HCT116 (cell line): ENCODE measurements around the gene BCKDK. TPM values are rescaled to one million over a fixed set of nuclear protein-coding genes. Genes with fewer than 3 reads are reported as not detected.
A peak's percentile ranks its signal among the peaks of the same experiment; 100 is the strongest.

Experiments used
- ATAC-seq: fragments of 200-7000 bp; cut with Tn5 transposase; 2 replicates; pipeline ENCODE4 v1.9.1; 2020; ENCODE audit warnings: mild to moderate bottlenecking, moderate library complexity
- BruUV-seq: library from RNA; stranded (reverse); fragments of 400-500 nt; replicated peaks from 2 replicates; lab custom pipeline; 2021; lab: Mats Ljungman, UMichigan
- CTCF ChIA-PET: fragments of 300-600 bp; sonication (Branson Sonifier 250); formaldehyde crosslinking; loops from one replicate; lab custom pipeline; 2021; ENCODE audit warnings: antibody characterized with exemption; lab: Charles Lee
- POLR2A ChIA-PET: fragments of 300-600, 350-600 bp; sonication (Branson Sonifier 250); formaldehyde crosslinking; loops from one replicate; lab custom pipeline; 2021; ENCODE audit warnings: antibody characterized with exemption; lab: Charles Lee
- RAD21 ChIA-PET, 2 experiments: fragments of 300-600 bp; sonication (Branson Sonifier 250); formaldehyde crosslinking; loops; one replicate each; lab custom pipeline; 2023; ENCODE audit warnings: low total read pairs in 2 of 2; ENCODE audit not compliant: uncharacterized antibody in 2 of 2, unreplicated experiment in 2 of 2, low non-redundant PET in 1 of 2; lab: Charles Lee
- DNase-seq: peaks from one replicate; pipeline ENCODE4 v3.0.0-alpha.2; 2010; ENCODE audit warnings: low read depth, low spot score
- H2AFZ ChIP-seq: fragments of 200-600 bp; shearing (Covaris generic), sonication (generic); 2 replicates; pipeline ENCODE4 v1.6.1; 2017; ENCODE audit warnings: low read depth, mixed run types, mixed read lengths, antibody characterized with exemption, low read length; ENCODE audit not compliant: poor library complexity, severe bottlenecking
- H3K27ac ChIP-seq: 2 replicates; pipeline ENCODE4 v1.5.1; 2012; ENCODE audit warnings: low read depth, low read length
- H3K27me3 ChIP-seq: fragments of 200-600 bp; sonication (generic); 2 replicates; pipeline ENCODE4 v1.6.1; 2016; ENCODE audit warnings: mixed run types, low read length, mixed read lengths; ENCODE audit not compliant: insufficient read depth
- H3K36me3 ChIP-seq, 2 experiments: fragments of 200-500 bp in 1 of 2; fragments of 200-600 bp in 1 of 2; sonication (Bioruptor generic) in 1 of 2; sonication (generic) in 1 of 2; 2 replicates each; pipeline versions ENCODE4 v1.5.1 to v1.6.1; 2014 to 2016; ENCODE audit warnings: low read length in 2 of 2, inconsistent platforms in 1 of 2, mixed read lengths in 1 of 2, mixed run types in 1 of 2; ENCODE audit not compliant: insufficient read depth in 2 of 2, control insufficient read depth in 1 of 2
- H3K4me1 ChIP-seq, 2 experiments: fragments of 200-600 bp in 1 of 2; sonication (generic) in 1 of 2; 2 replicates each; pipeline versions ENCODE4 v1.5.1 to v1.6.1; 2012 to 2017; ENCODE audit warnings: low read length in 2 of 2, inconsistent platforms in 1 of 2, mild to moderate bottlenecking in 1 of 2, mixed read lengths in 1 of 2, mixed run types in 1 of 2, moderate library complexity in 1 of 2; ENCODE audit not compliant: insufficient read depth in 2 of 2, control insufficient read depth in 1 of 2
- H3K4me2 ChIP-seq: fragments of 200-600 bp; sonication (generic); 2 replicates; pipeline ENCODE4 v1.6.1; 2017; ENCODE audit warnings: mixed run types, low read length, mixed read lengths
- H3K4me3 ChIP-seq, 2 experiments: fragments of 200-600 bp in 1 of 2; sonication (generic) in 1 of 2; replicated peaks in 1 of 2; 2 replicates each; pipeline ENCODE4 v1.5.1; 2011 to 2016; ENCODE audit warnings: low read length in 2 of 2, control low read depth in 1 of 2, low read depth in 1 of 2, mild to moderate bottlenecking in 1 of 2, mixed read lengths in 1 of 2, mixed run types in 1 of 2
- H3K79me2 ChIP-seq: fragments of 200-600 bp; sonication (generic); 2 replicates; pipeline ENCODE4 v1.6.1; 2017; ENCODE audit warnings: mild to moderate bottlenecking, mixed run types, low read length, moderate library complexity, mixed read lengths; ENCODE audit not compliant: insufficient read depth
- H3K9ac ChIP-seq: fragments of 200-600 bp; sonication (generic); 2 replicates; pipeline ENCODE4 v1.6.1; 2016; ENCODE audit warnings: low read length, mixed read lengths
- H3K9me2 ChIP-seq: fragments of 200-600 bp; sonication (generic), shearing (Covaris generic); 2 replicates; pipeline ENCODE4 v1.6.1; 2017; ENCODE audit warnings: mixed run types, mild to moderate bottlenecking, moderate library complexity; ENCODE audit not compliant: insufficient read depth
- H3K9me3 ChIP-seq, 2 experiments: fragments of 200-500 bp in 1 of 2; fragments of 200-600 bp in 1 of 2; sonication (Bioruptor generic) in 1 of 2; sonication (generic) in 1 of 2; 2 replicates each; pipeline ENCODE4 v1.6.1; 2014 to 2017; ENCODE audit warnings: low read length in 2 of 2, mixed read lengths in 2 of 2, inconsistent platforms in 1 of 2, low read depth in 1 of 2, mild to moderate bottlenecking in 1 of 2, mixed run types in 1 of 2, moderate library complexity in 1 of 2; ENCODE audit not compliant: control insufficient read depth in 1 of 2, insufficient read depth in 1 of 2
- H4K20me1 ChIP-seq: fragments of 200-600 bp; sonication (generic), shearing (Covaris generic); 2 replicates; pipeline ENCODE4 v1.6.1; 2017; ENCODE audit warnings: mixed run types, mild to moderate bottlenecking, moderate library complexity; ENCODE audit not compliant: insufficient read depth
- ELF1 ChIP-seq: IDR thresholded peaks from 2 replicates; pipeline ENCODE4 v1.6.1; 2012; ENCODE audit warnings: low read depth, borderline replicate concordance
- POLR2AphosphoS5 ChIP-seq: IDR thresholded peaks from 2 replicates; pipeline ENCODE4 v1.6.1; 2011; ENCODE audit warnings: mild to moderate bottlenecking, low read depth, low read length, moderate library complexity
- SIN3A ChIP-seq: IDR thresholded peaks from 2 replicates; pipeline ENCODE4 v1.6.1; 2012; ENCODE audit warnings: low read depth
- intact Hi-C: fragments of 100-400 bp; cut with micrococcal nuclease; formaldehyde crosslinking; loops from 2 replicates; pipeline ENCODE4 v1.10.0; 2022
- total RNA-seq: library from RNA; stranded (reverse); gene quantifications from one replicate; pipeline ENCODE4 v1.2.1, GENCODE V29; 2021; ENCODE audit not compliant: unreplicated experiment
- TF ChIP-seq, protein P1 (sequence below), 3 experiments: fragments of 200-600 bp in 1 of 3; sonication (generic) in 1 of 3; IDR thresholded peaks in 2 of 3; conservative IDR thresholded peaks in 1 of 3; 2 replicates each; pipeline ENCODE4 v1.5.1; 2012 to 2017; ENCODE audit warnings: low read depth in 2 of 3, low read length in 2 of 3, antibody characterized with exemption in 1 of 3, borderline replicate concordance in 1 of 3, control low read depth in 1 of 3, mild to moderate bottlenecking in 1 of 3, mixed read lengths in 1 of 3, mixed run types in 1 of 3, moderate library complexity in 1 of 3; ENCODE audit not compliant: insufficient read depth in 1 of 3

BCKDK gene
- total RNA-seq, 1 experiment from 2014 or later: 60.7 TPM

DNA sequence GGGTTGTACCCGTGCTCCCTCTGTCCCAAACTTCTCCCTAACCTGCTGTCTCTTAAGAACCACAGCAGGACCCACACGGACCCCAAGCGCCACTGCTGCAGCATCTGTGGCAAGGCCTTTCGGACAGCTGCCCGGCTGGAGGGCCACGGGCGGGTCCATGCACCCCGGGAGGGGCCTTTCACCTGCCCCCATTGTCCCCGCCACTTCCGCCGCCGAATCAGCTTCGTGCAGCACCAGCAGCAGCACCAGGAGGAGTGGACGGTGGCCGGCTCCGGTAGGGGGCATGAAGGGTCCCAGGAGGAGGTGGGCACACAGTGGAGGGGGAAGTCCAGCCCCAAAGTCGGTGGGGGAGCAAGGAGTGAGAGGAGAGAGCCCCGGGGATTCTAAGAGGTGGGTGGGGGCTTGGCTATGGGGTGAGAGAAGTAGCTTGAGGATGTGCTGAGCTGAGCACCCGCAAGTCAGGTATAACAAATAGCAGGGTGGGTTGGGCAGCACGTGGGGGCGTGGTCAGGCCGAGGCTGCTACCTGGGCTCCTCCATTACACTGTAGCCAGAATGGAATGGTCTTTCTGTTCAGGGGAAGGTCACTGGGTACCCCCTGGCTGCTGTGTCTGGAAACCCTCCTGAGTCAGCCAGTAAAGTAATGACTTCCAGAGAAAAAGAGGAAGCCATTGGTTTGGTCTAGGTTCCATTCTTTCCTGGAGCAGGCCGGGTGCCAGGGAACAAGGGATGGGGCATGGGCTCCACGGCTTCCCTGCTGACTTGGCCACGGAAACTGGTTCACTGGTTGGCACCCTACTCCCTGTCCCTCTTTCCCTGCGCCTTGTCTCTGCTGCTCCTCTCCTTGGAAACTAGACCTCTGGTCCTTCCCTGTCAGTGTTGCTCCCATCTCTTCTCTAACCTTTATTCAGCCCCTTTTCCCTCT lies 26.5 kb upstream of the BCKDK start:
- DNase-seq (no peak), ATAC-seq (peak; percentile 16; the same call in 1 of the 2 replicates)
- Histone ChIP-seq H3K9me3 (no peaks in the 10 kb centered on the region), H4K20me1 (no peaks in the 10 kb centered on the region), H3K9me2 (no peaks in the 10 kb centered on the region), H3K4me1 (peaks cover 0 to 11% of the 10 kb centered on the region in 2 experiments; a peak in 1 of 4 replicates), H3K27me3 (no peaks in the 10 kb centered on the region), H3K79me2 (peaks cover 14% of the 10 kb centered on the region; the same call in 1 of the 2 replicates), H3K4me3 (no peak overlapping the region), H3K27ac (no peak overlapping the region), H2AFZ (no peak overlapping the region), H3K9ac (no peak overlapping the region), H3K4me2 (no peak overlapping the region), H3K36me3 (peaks cover 16 to 35% of the 10 kb centered on the region in 2 experiments)
- POLR2A ChIA-PET: no interaction called here
- CTCF ChIA-PET: no interaction called here
- no TSS peak for BruUV-seq
- intact Hi-C loops: no loop called here
- TF ChIP-seq ELF1 (no peak), POLR2AphosphoS5 (peak; percentile 19; the same call in 1 of the 2 replicates), SIN3A (no peak)
- TF ChIP-seq, protein P1, sequence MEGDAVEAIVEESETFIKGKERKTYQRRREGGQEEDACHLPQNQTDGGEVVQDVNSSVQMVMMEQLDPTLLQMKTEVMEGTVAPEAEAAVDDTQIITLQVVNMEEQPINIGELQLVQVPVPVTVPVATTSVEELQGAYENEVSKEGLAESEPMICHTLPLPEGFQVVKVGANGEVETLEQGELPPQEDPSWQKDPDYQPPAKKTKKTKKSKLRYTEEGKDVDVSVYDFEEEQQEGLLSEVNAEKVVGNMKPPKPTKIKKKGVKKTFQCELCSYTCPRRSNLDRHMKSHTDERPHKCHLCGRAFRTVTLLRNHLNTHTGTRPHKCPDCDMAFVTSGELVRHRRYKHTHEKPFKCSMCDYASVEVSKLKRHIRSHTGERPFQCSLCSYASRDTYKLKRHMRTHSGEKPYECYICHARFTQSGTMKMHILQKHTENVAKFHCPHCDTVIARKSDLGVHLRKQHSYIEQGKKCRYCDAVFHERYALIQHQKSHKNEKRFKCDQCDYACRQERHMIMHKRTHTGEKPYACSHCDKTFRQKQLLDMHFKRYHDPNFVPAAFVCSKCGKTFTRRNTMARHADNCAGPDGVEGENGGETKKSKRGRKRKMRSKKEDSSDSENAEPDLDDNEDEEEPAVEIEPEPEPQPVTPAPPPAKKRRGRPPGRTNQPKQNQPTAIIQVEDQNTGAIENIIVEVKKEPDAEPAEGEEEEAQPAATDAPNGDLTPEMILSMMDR (IDR thresholded peaks at IDR 0.05 in 2 of 3, conservative IDR thresholded peaks at IDR 0.05 in 1 of 3; ENCODE audit: borderline replicate concordance in 1 of 3, insufficient read depth in 1 of 3, low read depth in 2 of 3, low read length in 2 of 3): no peak
- RAD21 ChIA-PET: no interaction called here
